Measurements from ENCODE around the gene KHDC4. TPM values are rescaled to one million over a fixed set of nuclear protein-coding genes. Genes with fewer than 3 reads are reported as not detected.
A peak's percentile ranks its signal among the peaks of the same experiment; 100 is the strongest.

KHDC4 gene
- total RNA-seq, 1 donor: 37.3 TPM

GRCh38 chr1:155968670-155969069 lies 34.5 kb upstream of the KHDC4 start:
- Histone ChIP-seq H4K20me1 (ENCODE audit: insufficient read depth, low read length) (peaks cover 61% of the 10 kb centered on the region), H2AFZ (ENCODE audit: low read length) (no peak overlapping the region), H3K79me2 (ENCODE audit: insufficient read depth, low read length) (peaks cover 83% of the 10 kb centered on the region), H3K4me2 (ENCODE audit: insufficient read depth, low read length) (no peak overlapping the region), H3K36me3 (ENCODE audit: insufficient read depth, low read length) (peaks cover 61% of the 10 kb centered on the region), H3K9me3 (ENCODE audit: low read depth, low read length) (no peaks in the 10 kb centered on the region), H3K4me1 (ENCODE audit: insufficient read depth, low read length) (peaks cover 26% of the 10 kb centered on the region), H3K4me3 (ENCODE audit: insufficient read depth, low read length) (no peak overlapping the region), H3K27me3 (ENCODE audit: insufficient read depth, low read length) (no peaks in the 10 kb centered on the region), H3K27ac (ENCODE audit: low read depth, low read length) (peak overlapping the region; percentile 50)
- no peak for DNase-seq (ENCODE audit: insufficient read length, low spot score, missing footprints)
- TF ChIP-seq CTCF (IDR thresholded peaks at IDR 0.05; ENCODE audit: extremely low read depth, low read depth, low read length): no peak

GRCh38 chr1:155968051-155968400 lies 33.8 kb upstream of the KHDC4 start:
- TF ChIP-seq CTCF (IDR thresholded peaks at IDR 0.05; ENCODE audit: extremely low read depth, low read depth, low read length): no peak
- H4K20me1 ChIP-seq (ENCODE audit: insufficient read depth, low read length): peaks cover 58% of the 10 kb centered on the region
- no peaks in the 10 kb centered on the region for H3K9me3 ChIP-seq (ENCODE audit: low read depth, low read length)
- peaks cover 62% of the 10 kb centered on the region for H3K36me3 ChIP-seq (ENCODE audit: insufficient read depth, low read length)
- peak overlapping the region; percentile 50 for H3K27ac ChIP-seq (ENCODE audit: low read depth, low read length)
- H3K4me3 ChIP-seq (ENCODE audit: insufficient read depth, low read length): no peak overlapping the region
- H3K4me2 ChIP-seq (ENCODE audit: insufficient read depth, low read length): no peak overlapping the region
- H3K4me1 ChIP-seq (ENCODE audit: insufficient read depth, low read length): peaks cover 26% of the 10 kb centered on the region
- no peak for DNase-seq (ENCODE audit: insufficient read length, low spot score, missing footprints)
- no peaks in the 10 kb centered on the region for H3K27me3 ChIP-seq (ENCODE audit: insufficient read depth, low read length)
- H2AFZ ChIP-seq (ENCODE audit: low read length): no peak overlapping the region
- peaks cover 78% of the 10 kb centered on the region for H3K79me2 ChIP-seq (ENCODE audit: insufficient read depth, low read length)

GRCh38 chr1:155967341-155968050 lies 33.3 kb upstream of the KHDC4 start:
- peaks cover 54% of the 10 kb centered on the region for H4K20me1 ChIP-seq (ENCODE audit: insufficient read depth, low read length)
- H3K27ac ChIP-seq (ENCODE audit: low read depth, low read length): peak overlapping the region; percentile 50
- no peak overlapping the region for H2AFZ ChIP-seq (ENCODE audit: low read length)
- peaks cover 29% of the 10 kb centered on the region for H3K4me1 ChIP-seq (ENCODE audit: insufficient read depth, low read length)
- no peaks in the 10 kb centered on the region for H3K27me3 ChIP-seq (ENCODE audit: insufficient read depth, low read length)
- H3K4me3 ChIP-seq (ENCODE audit: insufficient read depth, low read length): no peak overlapping the region
- no peak for TF ChIP-seq CTCF (IDR thresholded peaks at IDR 0.05; ENCODE audit: extremely low read depth, low read depth, low read length)
- peaks cover 67% of the 10 kb centered on the region for H3K36me3 ChIP-seq (ENCODE audit: insufficient read depth, low read length)
- peaks cover 78% of the 10 kb centered on the region for H3K79me2 ChIP-seq (ENCODE audit: insufficient read depth, low read length)
- no peak for DNase-seq (ENCODE audit: insufficient read length, low spot score, missing footprints)
- H3K9me3 ChIP-seq (ENCODE audit: low read depth, low read length): no peaks in the 10 kb centered on the region
- no peak overlapping the region for H3K4me2 ChIP-seq (ENCODE audit: insufficient read depth, low read length)

- Histone ChIP-seq H3K9me3 (ENCODE audit: low read depth, low read length) (no peaks in the 10 kb centered on the region), H3K36me3 (ENCODE audit: insufficient read depth, low read length) (peaks cover 74% of the 10 kb centered on the region), H3K79me2 (ENCODE audit: insufficient read depth, low read length) (peaks cover 75% of the 10 kb centered on the region), H3K4me1 (ENCODE audit: insufficient read depth, low read length) (peaks cover 36% of the 10 kb centered on the region), H4K20me1 (ENCODE audit: insufficient read depth, low read length) (peaks cover 50% of the 10 kb centered on the region), H3K4me2 (ENCODE audit: insufficient read depth, low read length) (no peak overlapping the region), H2AFZ (ENCODE audit: low read length) (no peak overlapping the region), H3K4me3 (ENCODE audit: insufficient read depth, low read length) (no peak overlapping the region), H3K27me3 (ENCODE audit: insufficient read depth, low read length) (no peaks in the 10 kb centered on the region), H3K27ac (ENCODE audit: low read depth, low read length) (peak overlapping the region; percentile 28)
- no peak for DNase-seq (ENCODE audit: insufficient read length, low spot score, missing footprints)
- TF ChIP-seq CTCF (IDR thresholded peaks at IDR 0.05; ENCODE audit: extremely low read depth, low read depth, low read length): no peak
Observed at GRCh38 chr1:155966750-155967149, 32.5 kb upstream of the KHDC4 start.
